ENCODE measurements around the gene ITPR1. TPM values are rescaled to one million over a fixed set of nuclear protein-coding genes. Genes with fewer than 3 reads are reported as not detected.

The ITPR1 gene
- total RNA-seq, 1 experiment from 2014 or later = 9.9 TPM

GRCh38 chr3:4741404-4742307 is 248.5 kb downstream of the ITPR1 start:
- no peak for DNase-seq (ENCODE audit: low spot score)
- in situ Hi-C loops (cut with HindIII; ENCODE audit: low sequenced_read_pairs) = no loop called here

- in situ Hi-C loops (cut with HindIII; ENCODE audit: low sequenced_read_pairs) = no loop called here
Measured at GRCh38 chr3:4742359-4742758, 249.2 kb downstream of the ITPR1 start.

GRCh38 chr3:4743371-4743770 is 250.2 kb downstream of the ITPR1 start:
- in situ Hi-C loops (cut with HindIII; ENCODE audit: low sequenced_read_pairs) = no loop called here
- DNase-seq (ENCODE audit: low spot score) = no peak

More at GRCh38 chr3:4742359-4742758, 249.2 kb downstream of the ITPR1 start:
- DNase-seq (ENCODE audit: low spot score) = no peak

GRCh38 chr3:4744405-4745234 is 251.5 kb downstream of the ITPR1 start:
- in situ Hi-C loops (cut with HindIII; ENCODE audit: low sequenced_read_pairs) = no loop called here
- no peak for DNase-seq (ENCODE audit: low spot score)

GRCh38 chr3:4745235-4745610 is 252.1 kb downstream of the ITPR1 start:
- in situ Hi-C loops (cut with HindIII; ENCODE audit: low sequenced_read_pairs) = no loop called here
- DNase-seq (ENCODE audit: low spot score) = no peak

GRCh38 chr3:4746241-4746958 is 253.3 kb downstream of the ITPR1 start:
- in situ Hi-C loops (cut with HindIII; ENCODE audit: low sequenced_read_pairs) = no loop called here
- no peak for DNase-seq (ENCODE audit: low spot score)

GRCh38 chr3:4748127-4748526 is 255.0 kb downstream of the ITPR1 start:
- no peak for DNase-seq (ENCODE audit: low spot score)
- in situ Hi-C loops (cut with HindIII; ENCODE audit: low sequenced_read_pairs) = no loop called here

GRCh38 chr3:4748701-4749378 is 255.7 kb downstream of the ITPR1 start:
- in situ Hi-C loops (cut with HindIII; ENCODE audit: low sequenced_read_pairs) = no loop called here
- no peak for DNase-seq (ENCODE audit: low spot score)

- in situ Hi-C loops (cut with HindIII; ENCODE audit: low sequenced_read_pairs) = no loop called here
- DNase-seq (ENCODE audit: low spot score) = no peak
Measured at GRCh38 chr3:4749567-4750002, 256.4 kb downstream of the ITPR1 start.

- in situ Hi-C loops (cut with HindIII; ENCODE audit: low sequenced_read_pairs) = no loop called here
- DNase-seq (ENCODE audit: low spot score) = peak; percentile 89
Measured at GRCh38 chr3:4750306-4750968, 257.3 kb downstream of the ITPR1 start.

GRCh38 chr3:4751029-4751501 is 257.9 kb downstream of the ITPR1 start:
- DNase-seq (ENCODE audit: low spot score) = no peak
- in situ Hi-C loops (cut with HindIII; ENCODE audit: low sequenced_read_pairs) = no loop called here

GRCh38 chr3:4751502-4752101 is 258.5 kb downstream of the ITPR1 start:
- DNase-seq (ENCODE audit: low spot score) = no peak
- in situ Hi-C loops (cut with HindIII; ENCODE audit: low sequenced_read_pairs) = no loop called here

- DNase-seq (ENCODE audit: low spot score) = no peak
- in situ Hi-C loops (cut with HindIII; ENCODE audit: low sequenced_read_pairs) = no loop called here
Measured at GRCh38 chr3:4752201-4753072, 259.3 kb downstream of the ITPR1 start.

- in situ Hi-C loops (cut with HindIII; ENCODE audit: low sequenced_read_pairs) = no loop called here
- DNase-seq (ENCODE audit: low spot score) = no peak
Measured at GRCh38 chr3:4753073-4753691, 260.0 kb downstream of the ITPR1 start.

GRCh38 chr3:4754180-4755086 is 261.3 kb downstream of the ITPR1 start:
- in situ Hi-C loops (cut with HindIII; ENCODE audit: low sequenced_read_pairs) = no loop called here
- no peak for DNase-seq (ENCODE audit: low spot score)

- DNase-seq (ENCODE audit: low spot score) = no peak
- in situ Hi-C loops (cut with HindIII; ENCODE audit: low sequenced_read_pairs) = no loop called here
Measured at GRCh38 chr3:4755566-4755965, 262.4 kb downstream of the ITPR1 start.
